K562 (cell line): Measurements from ENCODE around the gene CD52. TPM values are rescaled to one million over a fixed set of nuclear protein-coding genes. Genes with fewer than 3 reads are reported as not detected.

Experiments used
- C11orf30 ChIP-seq: fragments of 450-650 bp; IDR thresholded peaks from 2 replicates; pipeline ENCODE4 v1.6.1; 2016; ENCODE audit warnings: low read depth, mild to moderate bottlenecking
- CEBPG ChIP-seq, 3 experiments: fragments of 200-800 bp in 1 of 3; sonication (Bioruptor generic) in 1 of 3; sonication (generic) in 1 of 3; formaldehyde crosslinking in 1 of 3; IDR thresholded peaks in 2 of 3; conservative IDR thresholded peaks in 1 of 3; 2 replicates each; pipeline versions ENCODE4 v1.6.1 to v1.8.0; 2016 to 2022; ENCODE audit warnings: missing compliant biosample characterization in 2 of 3, missing genetic modification characterization in 2 of 3, mild to moderate bottlenecking in 1 of 3, missing genetic modification reagents in 1 of 3
- CHD2 ChIP-seq: IDR thresholded peaks from 2 replicates; pipeline ENCODE4 v1.6.1; 2011; ENCODE audit warnings: low read depth, low read length
- DDX20 ChIP-seq: fragments of 450-650 bp; IDR thresholded peaks from 2 replicates; pipeline ENCODE4 v1.6.1; 2016; ENCODE audit warnings: missing genetic modification characterization, low read depth, mild to moderate bottlenecking, missing compliant biosample characterization, moderate library complexity
- ELF2 ChIP-seq: fragments of 250-450 bp; sonication (Bioruptor Pico); IDR thresholded peaks from 2 replicates; pipeline ENCODE4 v1.5.0; 2021; ENCODE audit warnings: mild to moderate bottlenecking
- FOSL1 ChIP-seq: fragments of 200-800 bp; sonication (Bioruptor generic); conservative IDR thresholded peaks from 2 replicates; pipeline ENCODE4 v1.6.1; 2016; ENCODE audit warnings: missing genetic modification characterization, missing compliant biosample characterization
- HNRNPK ChIP-seq: fragments of 200-400 bp; formaldehyde crosslinking; IDR thresholded peaks from one replicate; pipeline ENCODE4 v1.6.1; 2018; ENCODE audit warnings: mild to moderate bottlenecking, low read depth, low read length; ENCODE audit not compliant: poor library complexity, severe bottlenecking
- LARP7 ChIP-seq: fragments of 450-650 bp; IDR thresholded peaks from 2 replicates; pipeline ENCODE4 v1.6.1; 2016
- MTA1 ChIP-seq: fragments of 450-650 bp; IDR thresholded peaks from 2 replicates; pipeline ENCODE4 v1.6.1; 2017; ENCODE audit warnings: borderline replicate concordance
- NFIC ChIP-seq: fragments of 450-650 bp; IDR thresholded peaks from 2 replicates; pipeline ENCODE4 v1.6.1; 2017; ENCODE audit warnings: mild to moderate bottlenecking, inconsistent platforms
- PTTG1 ChIP-seq: fragments of 450-650 bp; IDR thresholded peaks from 2 replicates; pipeline ENCODE4 v1.6.1; 2016; ENCODE audit warnings: low read depth, mild to moderate bottlenecking, missing genetic modification characterization, missing compliant biosample characterization
- RBFOX2 ChIP-seq: fragments of 200-400 bp; formaldehyde crosslinking; IDR thresholded peaks from 2 replicates; pipeline ENCODE4 v1.6.1; 2017; ENCODE audit warnings: low read depth, mild to moderate bottlenecking, low read length, moderate library complexity
- RBM34 ChIP-seq: fragments of 200-400 bp; formaldehyde crosslinking; IDR thresholded peaks from 2 replicates; pipeline ENCODE4 v1.6.1; 2018; ENCODE audit warnings: low read length, borderline replicate concordance; ENCODE audit not compliant: insufficient read depth
- SIN3A ChIP-seq, 2 experiments: fragments of 150-350 bp in 1 of 2; IDR thresholded peaks; 2 replicates each; pipeline ENCODE4 v1.6.1; 2011 to 2016; ENCODE audit warnings: borderline replicate concordance in 2 of 2, low read depth in 2 of 2, low read length in 2 of 2, mild to moderate bottlenecking in 2 of 2, moderate library complexity in 2 of 2; ENCODE audit not compliant: control insufficient read depth in 1 of 2
- SMAD2 ChIP-seq: fragments of 150-350 bp; IDR thresholded peaks from 2 replicates; pipeline ENCODE4 v1.6.1; 2014; ENCODE audit warnings: low read depth, mild to moderate bottlenecking, low read length
- SNRNP70 ChIP-seq: fragments of 200-400 bp; formaldehyde crosslinking; optimal IDR thresholded peaks from 2 replicates; pipeline ENCODE3; 2017; ENCODE audit warnings: low read depth, low read length
- STAT5A ChIP-seq: IDR thresholded peaks from 2 replicates; pipeline ENCODE4 v1.6.1; 2012; ENCODE audit warnings: low read length, inconsistent platforms, borderline replicate concordance
- TRIM25 ChIP-seq: fragments of 450-650 bp; IDR thresholded peaks from 2 replicates; pipeline ENCODE4 v1.7.0; 2016; ENCODE audit warnings: borderline replicate concordance
- XRCC3 ChIP-seq: fragments of 450-650 bp; IDR thresholded peaks from 2 replicates; pipeline ENCODE4 v1.6.1; 2017; ENCODE audit warnings: mild to moderate bottlenecking, moderate library complexity
- ZNF197 ChIP-seq: fragments of 200-800 bp; sonication (Bioruptor generic); IDR thresholded peaks from 2 replicates; pipeline ENCODE4 v1.6.1; 2016; ENCODE audit warnings: low read depth, missing genetic modification characterization, missing compliant biosample characterization
- ZNF24 ChIP-seq: fragments of 450-650 bp; IDR thresholded peaks from 2 replicates; pipeline ENCODE4 v1.6.1; 2016
- ZNF561 ChIP-seq: fragments of 450-650 bp; formaldehyde crosslinking; conservative IDR thresholded peaks from 2 replicates; pipeline ENCODE4 v1.4.0; 2020; ENCODE audit warnings: mild to moderate bottlenecking, moderate library complexity
- ZNF584 ChIP-seq: fragments of 200-800 bp; sonication (Bioruptor generic); IDR thresholded peaks from 2 replicates; pipeline ENCODE4 v1.6.1; 2016; ENCODE audit warnings: low read depth, mild to moderate bottlenecking, missing genetic modification characterization, missing compliant biosample characterization
- ZNF644 ChIP-seq: fragments of 200-800 bp; sonication (Bioruptor generic); IDR thresholded peaks from 2 replicates; pipeline ENCODE4 v1.6.1; 2016; ENCODE audit warnings: low read depth, missing genetic modification characterization, missing compliant biosample characterization
- ZZZ3 ChIP-seq: fragments of 450-650 bp; IDR thresholded peaks from 2 replicates; pipeline ENCODE4 v1.6.1; 2016; ENCODE audit warnings: antibody characterized with exemption, mild to moderate bottlenecking, moderate library complexity
- polyA plus RNA-seq, 8 experiments: library from polyadenylated mRNA; depleted of rRNA in 4 of 8; stranded (reverse) in 5 of 8; unstranded in 3 of 8; fragments of >200 nt; fragmentation: Nextera tagmentation in 2 of 8; fragmentation: Illumina TruSeq in 1 of 8; extraction: Ambion mirVana in 2 of 8; extraction: Trizol in 1 of 8; gene quantifications; 2 replicates each; pipeline versions ENCODE4 v1.2.1 to v1.2.3, GENCODE V29; 2011 to 2014; ENCODE audit warnings: inconsistent platforms in 1 of 8, missing spikeins in 1 of 8
- total RNA-seq, 7 experiments: library from RNA; depleted of rRNA in 6 of 7; stranded (reverse); fragments of >200 nt in 6 of 7; fragmentation: Illumina TruSeq in 2 of 7; extraction: Trizol in 2 of 7; gene quantifications; 2 replicates each; pipeline versions ENCODE4 v1.2.1 to v1.2.3, GENCODE V29; 2011 to 2021; ENCODE audit warnings: low replicate concordance in 1 of 7

CD52 gene
- total and polyA plus RNA-seq, 9 of the 15 experiments (the other 6 are each of a cell fraction or from before 2014, with no cell fraction given) = 34.9 to 488 (median 173) TPM

GRCh38 chr1:26336477-26337205 lies 18.9 kb downstream of the CD52 start (continued):
- TF ChIP-seq RBM34 (no peak), TRIM25 (no peak), STAT5A (no peak), CEBPG (CRISPR knock-in tag; IDR thresholded peaks at IDR 0.05) (peak; percentile 100), CEBPG (tag; conservative IDR thresholded peaks at IDR 0.05 in 1 of 2, IDR thresholded peaks at IDR 0.05 in 1 of 2) (peak; percentile 80 to 96), HNRNPK (no peak), ZNF24 (peak; percentile 72), XRCC3 (no peak), SIN3A (IDR thresholded peaks at IDR 0.05; ENCODE audit: borderline replicate concordance in 2 of 2, control insufficient read depth in 1 of 2, low read depth in 2 of 2, low read length in 2 of 2) (peak; percentile 81 to 91; a peak in 2 of 4 replicates), SMAD2 (no peak), ZNF561 (CRISPR knock-in tag) (peak; percentile 45; the same call in 1 of the 2 replicates), ZZZ3 (no peak), MTA1 (no peak), FOSL1 (tag) (peak; percentile 71), NFIC (peak; percentile 29), SNRNP70 (no peak), ELF2 (no peak), ZNF197 (CRISPR knock-in tag) (peak; percentile 94), LARP7 (no peak), ZNF644 (peak; percentile 89; the same call in 1 of the 2 replicates), C11orf30 (no peak), DDX20 (tag) (peak; percentile 84), CHD2 (no peak; the same call in 1 of the 2 replicates), RBFOX2 (peak; percentile 94), PTTG1 (peak; percentile 80), ZNF584 (CRISPR knock-in tag) (peak; percentile 99)
